Activated T-helper 1 cell treated with anti-CD3 and anti-CD28 coated beads, Interleukin-2, amount 50 U/mL, for 16 hours (primary cell): ENCODE data around the gene FAM83C.

Experiments used
- DNase-seq, 2 donors: peaks; one replicate each; pipeline ENCODE4 v3.0.0-alpha.2; 2020; ENCODE audit warnings: low read depth in 1 of 2, low spot score in 1 of 2

The FAM83C gene

DNA sequence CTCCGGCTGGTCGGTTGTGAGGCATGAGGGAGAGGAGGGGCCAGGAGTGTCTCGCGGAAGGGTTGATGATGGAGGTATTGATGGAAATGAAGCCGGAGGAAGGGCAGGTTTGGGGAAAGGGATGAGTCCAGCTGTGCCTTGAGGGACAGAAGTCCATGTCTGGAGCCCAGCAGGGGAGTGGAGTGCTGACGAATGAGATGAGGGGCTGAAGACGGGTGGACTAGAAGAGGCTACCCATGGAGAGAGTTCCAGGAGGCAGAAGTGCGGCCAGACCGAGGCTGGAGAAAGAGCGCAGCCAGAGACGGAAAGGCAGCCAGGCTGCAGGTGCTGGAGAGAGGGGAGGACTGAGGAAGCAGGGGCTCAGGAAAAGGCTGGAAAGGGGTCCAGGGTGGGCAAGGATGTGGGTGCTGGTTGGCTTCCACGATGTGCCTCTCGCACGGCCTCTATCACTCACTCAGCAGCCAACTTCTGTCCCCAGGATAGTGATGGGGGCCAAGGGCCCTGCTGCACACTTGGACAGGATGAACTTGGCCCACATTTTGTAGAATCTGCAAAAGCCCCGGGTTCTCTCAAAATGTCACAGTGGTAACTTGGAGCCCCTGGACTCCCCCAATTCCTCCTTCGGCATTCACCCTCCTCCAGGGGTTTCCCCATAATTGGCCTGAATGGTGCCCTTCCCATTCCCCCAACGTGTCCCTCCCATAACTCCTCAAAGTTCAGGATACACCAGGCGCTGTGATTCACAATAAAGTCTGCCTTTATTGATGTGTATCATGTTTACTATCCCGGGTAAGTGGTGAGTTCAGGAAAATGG, 7.0 kb downstream of the FAM83C start:
- no peak for DNase-seq

DNA sequence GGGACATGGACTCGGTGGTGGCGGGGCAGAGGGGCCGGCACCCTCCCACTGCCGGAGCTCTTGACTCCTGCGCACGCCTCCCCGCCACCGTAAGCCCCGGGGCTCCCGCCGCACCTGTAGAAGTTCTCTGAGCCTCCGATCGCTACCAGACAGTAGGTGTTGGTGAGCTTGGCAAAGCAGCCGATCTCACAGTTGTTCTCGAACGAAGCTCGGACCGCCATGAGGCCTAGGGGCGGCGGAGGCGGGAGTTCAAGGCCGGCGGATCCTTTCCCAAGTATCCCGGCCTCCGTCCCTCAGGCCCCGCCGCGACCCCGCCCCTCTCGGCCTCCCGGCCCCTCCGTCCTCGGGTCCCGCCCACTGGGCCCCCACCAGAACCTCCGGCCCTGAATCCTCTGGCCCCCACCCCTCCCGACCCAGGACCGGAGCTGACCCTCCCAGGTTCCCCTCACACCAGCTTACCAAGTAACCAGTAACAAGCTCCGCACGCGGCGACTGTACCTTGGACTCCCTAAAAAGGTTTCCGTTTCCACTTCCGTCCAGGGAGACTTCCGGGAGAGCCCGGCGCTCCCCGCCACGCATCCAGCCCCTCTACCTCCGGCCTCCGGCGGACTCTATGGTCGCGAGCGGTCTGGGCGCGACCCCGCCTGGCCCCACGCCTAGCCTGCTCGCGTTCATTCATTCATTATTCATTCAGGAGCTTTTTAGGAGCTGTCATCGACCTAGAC, 7.8 kb downstream of the FAM83C start, which contains the start of gene EIF6:
TSS of gene EIF6 (minus strand) at position 506 of the 725 bp plus-strand sequence. CDS start at position 221, 285 bp downstream.
- DNase-seq: peak; percentile 53 to 60

DNA sequence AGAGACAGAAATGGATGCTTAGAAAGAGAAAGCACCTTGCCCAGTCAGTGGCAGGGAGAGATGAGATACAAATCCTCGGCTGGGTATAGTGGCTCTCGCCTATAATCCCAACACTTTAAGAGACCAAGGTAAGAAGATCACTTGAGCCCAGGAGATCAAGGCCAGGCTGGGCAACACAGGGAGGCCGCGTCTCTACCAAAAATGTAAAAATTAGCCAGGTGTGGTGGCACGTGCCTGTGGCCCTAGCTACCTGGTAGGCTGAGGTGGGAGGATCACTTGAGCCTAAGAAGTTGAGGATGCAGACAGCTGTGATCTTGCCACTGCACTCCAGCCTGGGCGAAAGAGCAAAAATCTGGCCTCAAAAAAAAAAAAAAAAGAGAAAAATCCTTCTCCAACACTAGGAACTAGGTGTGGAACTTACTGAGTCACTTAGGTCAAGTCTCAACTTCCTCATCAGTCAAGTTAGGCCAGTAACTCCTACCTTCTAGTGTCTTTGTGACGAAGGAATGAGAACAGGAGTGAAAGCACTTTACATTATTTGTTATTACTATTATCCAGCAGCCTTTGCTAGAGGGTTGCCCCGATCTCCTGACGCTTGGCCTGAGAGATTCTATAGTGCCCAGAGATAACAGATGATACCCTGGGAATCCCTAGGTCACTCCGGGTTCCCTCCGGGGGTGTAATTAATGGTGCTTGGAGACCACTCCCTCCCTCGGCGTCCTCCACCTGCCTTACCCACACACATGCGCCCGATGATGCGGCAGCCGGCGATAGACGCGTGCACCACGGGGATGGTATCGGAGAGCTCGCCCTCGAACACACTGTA, 8.6 kb downstream of the FAM83C start:
- DNase-seq: peak in 1 of 2 donors; percentile 19

DNA sequence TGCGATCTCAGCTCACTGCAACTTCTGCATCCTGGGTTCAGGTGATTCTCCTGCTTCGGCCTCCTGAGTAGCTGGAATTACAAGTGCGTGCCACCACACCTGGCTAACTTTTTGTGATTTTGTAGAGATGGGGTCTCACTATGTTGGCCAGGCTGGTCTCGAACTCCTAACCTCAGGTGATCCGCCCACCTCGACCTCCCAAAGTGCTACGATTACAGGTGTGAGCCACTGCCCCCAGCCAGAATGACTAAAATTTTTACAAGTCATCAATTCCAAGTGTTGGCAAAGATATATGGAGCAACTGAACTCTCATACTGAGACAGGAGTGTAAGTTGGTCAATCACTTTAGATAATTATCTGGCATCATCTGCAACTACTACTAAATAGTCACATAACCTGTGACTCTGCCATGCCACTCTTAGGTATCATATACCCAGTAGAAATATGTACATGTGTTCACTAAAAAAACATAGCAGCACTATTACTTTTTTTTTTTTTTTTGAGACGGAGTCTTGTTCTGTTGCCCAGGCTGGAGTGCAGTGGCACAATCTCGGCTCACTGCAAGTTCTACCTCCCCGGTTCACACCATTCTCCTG, 10.6 kb downstream of the FAM83C start:
- DNase-seq: no peak

DNA sequence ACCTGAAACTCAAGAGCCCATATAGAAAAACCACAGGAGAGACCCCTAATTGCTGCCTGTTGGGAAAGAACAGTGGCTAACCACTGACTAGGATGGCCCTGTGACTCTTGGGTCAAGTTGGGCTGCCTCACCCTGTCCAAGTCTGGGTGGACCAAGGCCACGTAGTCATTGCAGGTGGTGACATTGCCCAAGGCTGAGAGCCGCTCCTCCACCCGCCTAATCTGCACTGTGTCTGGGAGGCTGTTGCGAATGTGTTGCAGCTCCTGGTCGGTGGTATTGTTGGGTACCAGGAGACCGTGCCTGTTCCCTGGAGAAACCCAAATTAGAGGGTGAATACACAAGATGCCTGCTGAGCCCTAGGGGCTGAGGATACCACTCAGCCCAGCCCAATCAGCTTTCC, 11.7 kb downstream of the FAM83C start:
- no peak for DNase-seq

DNA sequence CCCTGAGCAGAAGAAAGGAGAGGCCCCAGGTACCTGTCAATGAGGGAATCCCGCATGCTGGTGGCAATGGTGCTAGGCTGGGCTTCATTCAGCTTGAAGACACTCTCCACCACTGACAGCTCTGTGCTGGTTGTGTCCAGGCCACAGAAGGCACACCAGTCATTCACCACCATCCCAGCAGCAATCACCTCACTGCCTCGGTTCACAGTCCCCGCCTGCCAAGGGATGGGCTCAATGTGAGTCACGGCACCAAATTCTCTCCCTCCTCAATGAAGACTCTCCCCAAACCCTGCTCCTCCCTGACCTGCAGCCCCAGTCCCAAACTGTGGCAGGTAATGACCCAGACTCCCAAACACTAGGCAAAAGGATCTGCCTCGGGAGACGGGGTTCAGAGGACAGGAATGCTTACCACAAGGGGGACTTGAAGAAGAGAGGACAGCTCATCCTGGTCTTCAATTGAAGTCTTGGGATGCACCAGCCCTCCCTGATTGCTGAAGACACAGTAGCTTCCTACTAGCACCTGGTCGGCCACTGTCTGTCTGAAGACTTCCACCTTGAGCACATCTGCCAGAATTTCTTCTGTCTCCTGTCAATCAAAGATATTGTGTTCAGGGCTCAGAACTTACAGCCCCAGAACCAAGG, 12.6 kb downstream of the FAM83C start:
- DNase-seq: no peak

DNA sequence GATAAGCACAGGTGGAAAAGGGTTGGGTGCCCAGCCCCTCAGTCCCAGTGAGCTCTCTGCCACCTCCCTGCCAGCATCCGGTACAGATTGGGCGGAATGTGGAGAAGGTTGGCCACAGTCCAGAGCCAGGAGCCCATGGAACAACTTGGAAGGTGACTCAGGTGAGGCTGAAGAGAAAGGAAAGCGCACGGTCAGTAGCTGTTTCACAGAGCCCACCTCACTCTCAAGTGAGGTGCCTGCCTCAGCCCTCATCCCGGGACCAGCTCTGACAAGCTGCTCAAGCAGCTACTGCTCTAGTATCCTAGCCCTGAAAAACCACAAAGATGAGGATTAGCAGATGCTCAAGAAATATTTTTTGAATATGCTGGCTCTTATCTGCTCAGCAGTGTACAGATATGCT, 13.2 kb downstream of the FAM83C start:
- no peak for DNase-seq

DNA sequence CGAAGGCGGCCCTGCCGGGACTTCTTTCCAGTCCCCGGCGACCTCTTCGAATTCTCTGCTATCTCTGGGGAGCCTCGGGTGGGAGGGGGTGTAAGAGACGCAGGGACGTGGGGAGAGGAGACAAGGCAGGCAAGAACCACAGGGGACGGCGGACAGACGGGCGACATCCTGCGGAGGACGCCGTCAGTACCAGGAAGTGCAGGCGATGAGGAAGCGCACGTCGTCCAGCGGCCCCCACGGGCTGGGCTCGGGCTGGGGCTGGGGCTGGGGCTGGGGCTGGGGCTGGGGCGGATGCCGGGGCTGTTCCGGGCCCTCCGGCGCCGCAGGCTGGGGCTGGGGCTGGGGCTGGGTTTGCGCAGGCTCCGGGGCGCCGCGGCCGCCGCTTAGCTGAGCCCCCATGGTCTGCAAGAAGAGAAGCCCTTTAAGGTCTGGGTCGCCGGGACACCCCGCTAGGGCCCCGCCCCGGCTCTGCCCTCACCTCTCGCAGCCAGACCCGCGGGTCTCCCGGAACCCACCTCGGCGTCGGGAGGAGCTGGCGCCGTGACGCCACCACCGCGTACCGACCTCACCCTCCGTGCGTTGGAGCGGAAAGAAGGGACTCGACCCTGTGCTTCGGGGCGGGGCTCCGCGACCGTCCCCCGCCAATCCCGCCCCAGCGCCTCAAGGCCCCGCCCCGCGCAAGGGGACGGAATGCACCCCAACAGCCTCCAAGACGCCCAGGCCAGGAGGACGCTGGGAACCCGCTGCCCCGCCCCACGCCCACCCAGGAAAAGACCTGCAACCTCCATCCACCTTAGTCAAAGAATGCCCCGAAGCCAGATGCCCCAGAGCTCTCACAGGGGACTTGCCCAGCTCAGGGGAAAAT, 14.5 kb downstream of the FAM83C start, which contains the start of gene MMP24OS:
TSS of gene MMP24OS (minus strand) at position 592 of the 865 bp plus-strand sequence. CDS start at position 399, 193 bp downstream.
- peak; percentile 79 to 80 for DNase-seq

DNA sequence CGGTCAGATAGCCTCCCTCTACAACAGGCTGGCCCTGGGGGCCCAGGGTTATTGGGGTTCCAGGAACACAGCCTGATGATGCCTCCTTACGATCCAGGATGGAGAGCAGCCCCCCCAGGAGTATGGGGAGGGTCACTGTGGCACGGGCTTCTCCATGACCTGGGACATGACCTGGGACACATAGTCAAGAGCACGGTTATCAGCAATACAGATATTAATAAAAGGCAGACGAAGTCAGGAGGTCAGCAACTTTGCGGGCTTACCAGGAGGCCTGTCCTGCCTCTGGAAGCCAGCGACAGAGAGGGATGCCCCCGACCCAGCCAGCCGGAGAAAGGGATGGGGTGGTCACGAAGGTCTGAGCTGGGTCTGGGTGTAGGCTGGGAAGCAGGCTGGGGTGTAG, 15.1 kb downstream of the FAM83C start:
- DNase-seq: no peak

DNA sequence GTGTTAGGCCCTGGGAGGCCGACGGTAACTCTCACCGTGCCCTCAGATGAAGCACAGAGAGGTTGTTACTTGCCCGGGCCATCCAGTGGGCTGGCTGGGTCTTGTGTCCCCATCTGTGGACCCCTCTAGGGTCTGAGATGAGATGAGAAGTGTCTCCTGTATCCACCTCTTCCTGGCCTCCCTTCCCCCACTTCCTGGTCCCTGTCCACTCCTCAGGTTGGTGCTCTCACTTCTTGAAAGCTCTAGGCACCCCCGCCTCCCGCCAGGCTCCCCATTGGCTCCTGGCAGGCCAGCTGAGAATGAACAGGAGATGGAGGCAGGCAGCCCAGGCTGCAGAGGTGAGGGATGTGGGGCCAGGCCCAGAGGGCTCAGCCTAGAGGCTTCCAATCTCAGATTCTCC, 15.8 kb downstream of the FAM83C start:
- DNase-seq: no peak

DNA sequence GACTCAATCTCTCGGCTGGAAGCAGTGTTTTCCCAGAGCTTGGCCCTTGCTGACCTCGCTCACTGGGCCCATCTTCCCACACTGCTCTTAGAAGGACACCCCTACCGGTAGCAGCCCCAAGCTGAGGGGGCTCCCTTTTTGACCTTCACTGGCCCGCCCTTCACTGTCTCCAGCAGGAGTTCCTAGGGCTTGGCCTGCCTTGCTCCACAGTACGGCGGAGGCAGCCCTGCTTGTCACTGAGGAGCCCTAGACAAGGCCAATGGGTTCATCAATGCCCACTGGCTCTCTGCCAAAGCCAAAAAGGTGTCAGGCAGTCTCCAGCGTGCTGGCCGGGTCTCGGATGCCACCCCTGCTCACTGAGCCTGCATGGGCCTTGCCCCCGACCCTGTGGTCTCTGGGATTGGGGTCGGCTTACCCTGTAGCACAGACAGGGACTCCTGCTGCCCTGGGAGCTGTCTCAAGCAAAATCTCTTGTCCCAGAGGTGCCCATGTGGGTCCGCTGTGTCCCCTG, 16.4 kb downstream of the FAM83C start:
- no peak for DNase-seq

DNA sequence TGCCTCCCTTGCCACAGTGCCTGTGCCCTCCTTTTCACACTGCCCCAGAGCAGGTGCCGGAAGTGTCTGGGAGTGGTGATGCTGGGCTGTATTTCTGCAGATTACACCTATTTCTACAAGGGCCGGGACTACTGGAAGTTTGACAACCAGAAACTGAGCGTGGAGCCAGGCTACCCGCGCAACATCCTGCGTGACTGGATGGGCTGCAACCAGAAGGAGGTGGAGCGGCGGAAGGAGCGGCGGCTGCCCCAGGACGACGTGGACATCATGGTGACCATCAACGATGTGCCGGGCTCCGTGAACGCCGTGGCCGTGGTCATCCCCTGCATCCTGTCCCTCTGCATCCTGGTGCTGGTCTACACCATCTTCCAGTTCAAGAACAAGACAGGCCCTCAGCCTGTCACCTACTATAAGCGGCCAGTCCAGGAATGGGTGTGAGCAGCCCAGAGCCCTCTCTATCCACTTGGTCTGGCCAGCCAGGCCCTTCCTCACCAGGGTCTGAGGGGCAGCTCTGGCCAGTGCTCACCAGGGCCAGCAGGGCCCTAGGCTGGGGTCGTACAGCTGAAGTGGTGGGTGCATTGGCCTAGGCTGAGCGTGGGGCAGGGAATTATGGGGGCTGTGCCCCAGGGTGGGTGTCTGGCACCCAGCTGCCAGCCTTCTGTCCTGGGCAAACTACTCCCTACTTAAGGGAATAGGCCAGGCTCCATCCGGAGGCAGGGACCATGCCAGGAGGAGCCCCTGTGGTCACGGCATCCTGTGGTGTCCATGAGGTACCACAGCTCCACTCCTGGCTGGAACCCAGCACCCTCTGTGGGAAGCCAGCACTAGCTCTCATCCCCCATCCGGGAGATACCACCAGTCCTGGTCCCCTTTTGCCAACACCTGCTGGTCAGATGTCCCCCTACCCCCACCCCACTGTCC, 17.8 kb downstream of the FAM83C start:
- DNase-seq: no peak

DNA sequence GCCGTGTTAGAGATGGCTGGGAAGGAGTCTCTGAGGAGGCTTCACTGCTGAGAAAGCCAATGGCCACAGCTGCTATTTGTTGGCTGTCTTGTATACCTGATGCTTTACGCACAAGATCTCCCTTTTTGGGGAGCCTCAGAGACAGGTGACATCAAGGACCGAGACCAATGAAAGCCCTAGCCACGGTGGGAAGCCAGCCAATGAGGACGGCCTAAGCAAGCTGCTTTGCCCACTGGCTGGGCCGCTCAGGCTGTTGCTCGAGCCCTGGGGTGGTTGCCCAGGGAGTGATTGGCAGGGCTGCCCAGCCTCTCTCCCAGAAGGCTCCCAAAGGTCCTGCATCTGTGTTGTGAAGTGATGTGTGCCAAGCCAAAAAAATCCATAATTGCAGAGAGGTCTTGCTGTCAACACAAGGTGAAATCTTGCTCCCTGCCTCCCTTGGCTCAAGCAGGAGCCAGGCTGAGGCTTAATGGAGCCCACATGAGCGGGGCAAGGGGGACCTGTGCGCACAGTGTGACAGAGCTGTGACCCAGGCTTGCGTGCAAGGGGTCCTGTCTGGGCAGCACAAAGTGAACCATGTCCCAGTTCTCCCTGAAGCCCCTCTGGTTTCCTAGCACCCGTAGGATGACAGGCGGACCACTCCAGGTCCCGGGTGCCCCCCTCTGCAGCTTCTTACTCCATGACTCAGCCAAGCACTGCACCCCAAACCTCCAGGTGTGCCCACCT, 18.6 kb downstream of the FAM83C start:
- DNase-seq: no peak

DNA sequence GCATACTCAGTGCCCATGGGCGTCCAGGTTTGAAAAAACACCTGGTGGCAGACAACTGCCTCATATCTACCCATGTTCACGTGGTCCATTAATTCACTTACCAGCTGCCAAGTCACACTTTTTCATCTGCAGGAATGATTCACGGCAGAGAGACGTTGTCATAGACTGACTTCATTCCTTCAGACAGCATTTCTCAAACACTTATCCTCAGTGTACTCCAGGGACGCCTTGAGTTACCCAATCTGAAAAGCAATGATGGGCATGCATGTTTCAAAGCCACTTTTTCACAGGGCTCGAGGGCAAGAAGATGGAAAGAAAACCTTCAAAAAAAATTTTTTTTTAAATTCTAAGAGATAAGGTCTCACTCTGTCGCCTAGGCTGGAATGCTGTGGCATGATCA, 20.3 kb downstream of the FAM83C start:
- DNase-seq: no peak

DNA sequence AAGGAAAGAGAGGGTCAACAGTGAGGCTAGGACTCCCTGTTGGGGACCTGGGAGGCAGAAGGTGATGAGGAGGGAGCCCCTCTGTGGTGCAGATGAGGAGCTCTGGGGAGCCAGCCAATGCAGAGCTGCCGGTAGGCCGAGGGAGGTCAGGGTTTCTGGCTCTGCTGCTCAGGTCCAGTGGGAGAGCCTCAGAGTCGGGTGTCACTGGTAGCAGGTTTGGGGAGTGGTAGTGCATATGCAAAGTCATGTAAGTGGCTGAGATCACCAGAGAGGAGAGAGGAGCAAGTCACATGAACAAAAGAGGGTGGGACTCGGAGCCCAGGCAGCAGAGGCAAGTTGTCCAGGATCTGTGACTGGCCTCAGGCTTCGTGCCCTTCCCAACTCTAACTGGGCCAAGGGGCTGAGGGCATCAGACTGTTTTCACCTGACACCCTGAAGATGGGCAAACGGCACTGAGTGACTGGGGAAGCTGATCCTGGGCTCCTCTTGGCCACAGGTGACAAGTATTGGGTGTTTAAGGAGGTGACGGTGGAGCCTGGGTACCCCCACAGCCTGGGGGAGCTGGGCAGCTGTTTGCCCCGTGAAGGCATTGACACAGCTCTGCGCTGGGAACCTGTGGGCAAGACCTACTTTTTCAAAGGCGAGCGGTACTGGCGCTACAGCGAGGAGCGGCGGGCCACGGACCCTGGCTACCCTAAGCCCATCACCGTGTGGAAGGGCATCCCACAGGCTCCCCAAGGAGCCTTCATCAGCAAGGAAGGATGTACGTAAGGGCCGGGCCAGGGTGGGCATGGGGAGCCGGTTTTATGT, 20.9 kb downstream of the FAM83C start:
- DNase-seq: no peak

DNA sequence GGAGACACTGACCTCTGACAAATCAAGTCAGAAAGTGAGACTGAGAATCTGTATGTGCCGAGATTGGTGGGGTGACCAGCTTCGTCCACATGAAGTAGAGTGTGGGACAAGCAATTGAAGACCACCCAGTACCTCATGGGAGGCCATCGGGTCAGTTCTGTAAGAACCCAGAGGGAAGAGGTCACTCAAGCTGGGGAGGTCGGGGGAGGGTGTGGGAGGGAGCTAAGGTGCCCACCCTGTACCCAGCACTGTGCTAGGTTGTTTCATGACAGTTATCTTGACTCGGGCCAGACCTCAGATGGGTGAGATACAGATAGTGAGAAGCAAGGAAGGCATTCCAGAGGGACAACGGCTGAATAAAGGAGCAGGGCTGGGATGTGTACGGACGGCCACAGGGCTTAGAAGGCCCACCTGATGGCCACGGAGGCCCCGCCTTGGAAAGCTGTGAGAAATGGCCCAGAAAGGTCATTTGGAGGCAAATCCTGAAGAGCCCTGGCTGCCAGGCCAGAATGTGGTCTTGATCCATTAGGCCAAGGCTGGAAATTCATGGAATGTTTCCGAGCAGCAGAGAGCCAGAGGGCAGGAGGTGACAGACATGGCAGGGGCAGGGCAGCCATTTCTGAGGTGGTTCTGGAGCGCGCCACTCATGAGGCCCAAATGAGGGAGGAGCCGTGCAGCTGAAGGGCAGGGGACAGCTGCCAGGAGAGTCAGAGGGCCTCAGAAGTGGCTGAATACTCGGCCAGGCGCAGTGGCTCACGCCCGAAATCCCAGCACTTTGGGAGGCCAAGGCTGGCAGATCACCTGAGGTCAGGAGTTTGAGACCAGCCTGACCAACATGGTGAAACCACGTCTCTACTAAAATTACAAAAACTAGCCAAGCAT, 22.0 kb downstream of the FAM83C start:
- DNase-seq: no peak
